BLaER1 treated with 17β-estradiol and CSF1 and Interleukin-3, amounts not matched to agents 10 nM and 100 nM (cell line): ENCODE measurements around the gene PTPRN2.
A peak's percentile ranks its signal among the peaks of the same experiment; 100 is the strongest.
"Not testable (repeated sequence)": the region's sequence is repeated elsewhere in the genome, so short reads cannot be mapped to it uniquely, and the experiment has no call there.

ENCODE experiments used
- H3K27ac ChIP-seq, 11 experiments: shearing (Covaris generic); formaldehyde crosslinking; 2 replicates each; pipeline ENCODE4 v1.8.1; 2022
- H3K27me3 ChIP-seq, 11 experiments: shearing (Covaris generic); formaldehyde crosslinking; 2 replicates each; pipeline ENCODE4 v1.8.1; 2022
- H3K36me3 ChIP-seq, 11 experiments: shearing (Covaris generic); formaldehyde crosslinking; 2 replicates each; pipeline ENCODE4 v1.8.1; 2022
- H3K4me1 ChIP-seq, 10 experiments: shearing (Covaris generic); formaldehyde crosslinking; 2 replicates each; pipeline ENCODE4 v1.8.1; 2022
- H3K4me2 ChIP-seq, 11 experiments: shearing (Covaris generic); formaldehyde crosslinking; 2 replicates each; pipeline ENCODE4 v1.8.1; 2022
- H3K4me3 ChIP-seq, 10 experiments: shearing (Covaris generic); formaldehyde crosslinking; 2 replicates each; pipeline ENCODE4 v1.8.1; 2022
- H3K9ac ChIP-seq, 11 experiments: shearing (Covaris generic); formaldehyde crosslinking; 2 replicates each; pipeline ENCODE4 v1.8.1; 2022
- H3K9me3 ChIP-seq, 11 experiments: shearing (Covaris generic); formaldehyde crosslinking; replicated peaks in 1 of 11; 2 replicates each; pipeline ENCODE4 v1.8.1; 2022
- H4K20me1 ChIP-seq, 11 experiments: shearing (Covaris generic); formaldehyde crosslinking; 2 replicates each; pipeline ENCODE4 v1.8.1; 2022
- Cebpa-rat ChIP-seq, 11 experiments: shearing (Covaris generic); IDR thresholded peaks; 2 replicates each; pipeline ENCODE4 v1.8.1; 2022

The PTPRN2 gene

DNA sequence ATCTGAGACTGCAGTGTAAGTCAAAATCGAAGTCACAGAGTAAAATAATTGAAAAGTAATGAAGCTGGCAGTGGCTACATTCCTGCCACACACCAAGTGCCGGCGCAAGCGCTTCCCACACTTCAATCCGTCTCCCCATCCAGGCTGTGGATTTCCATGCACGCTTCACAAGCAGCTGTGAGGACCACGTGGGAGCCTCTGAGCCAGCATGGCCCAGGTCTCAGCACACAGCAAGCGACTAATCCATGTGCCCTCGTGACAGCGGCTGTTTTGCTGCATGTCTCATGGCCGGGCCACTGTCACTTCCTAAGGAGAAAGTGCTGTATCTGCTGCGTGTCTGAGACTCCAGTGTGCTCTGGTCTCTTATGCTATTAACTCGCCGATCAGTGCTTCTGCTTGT is 683.9 kb downstream of the PTPRN2 start:
- H3K9ac ChIP-seq = no peak overlapping the region
- H3K4me1 ChIP-seq = peaks cover 13 to 35% (median 29%) of the 10 kb centered on the region in 10 experiments
- H3K27ac ChIP-seq = no peak overlapping the region
- no peak for TF ChIP-seq Cebpa-rat (IDR thresholded peaks at IDR 0.05)
- no peaks in the 10 kb centered on the region for H3K36me3 ChIP-seq
- 0 out of 22 replicates have a peak, but pooled peaks cover 0 to 4% (median 0%) of the 10 kb centered on the region in 11 experiments for H3K27me3 ChIP-seq
- H3K9me3 ChIP-seq = no peaks in the 10 kb centered on the region
- H4K20me1 ChIP-seq = peaks cover 0 to 3% (median 0%) of the 10 kb centered on the region in 11 experiments; a peak in 2 of 22 replicates
- H3K4me2 ChIP-seq = 0 out of 22 replicates have a peak overlapping the region, but pooled peaks of 2 of the 11 experiments have one; percentile 92 to 95
- H3K4me3 ChIP-seq = no peak overlapping the region

DNA sequence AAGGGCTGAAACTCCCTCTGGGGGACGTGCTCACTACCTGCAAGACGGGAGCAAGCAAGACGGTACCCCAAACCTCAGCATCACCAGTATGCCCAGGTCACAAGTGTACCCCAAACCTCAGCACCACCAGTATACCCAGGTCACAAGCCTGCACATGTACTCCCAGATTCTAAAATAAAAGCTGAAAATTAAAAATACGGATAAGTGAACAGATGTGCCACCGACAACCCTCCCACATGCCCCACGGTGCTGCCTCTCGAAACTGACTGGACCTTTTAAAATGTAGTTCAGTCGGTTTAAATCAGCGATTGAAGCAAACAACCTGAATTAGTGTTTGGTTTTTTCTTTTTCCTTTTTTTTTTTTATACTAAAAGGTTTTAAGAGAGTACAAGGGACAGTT is 684.3 kb downstream of the PTPRN2 start:
- peaks cover 13 to 35% (median 29%) of the 10 kb centered on the region in 10 experiments for H3K4me1 ChIP-seq
- TF ChIP-seq Cebpa-rat (IDR thresholded peaks at IDR 0.05) = no peak
- no peaks in the 10 kb centered on the region for H3K36me3 ChIP-seq
- no peak overlapping the region for H3K27ac ChIP-seq
- no peak overlapping the region for H3K9ac ChIP-seq
- peaks cover 0 to 3% (median 0%) of the 10 kb centered on the region in 11 experiments; a peak in 2 of 22 replicates for H4K20me1 ChIP-seq
- H3K4me2 ChIP-seq = no peak overlapping the region
- no peaks in the 10 kb centered on the region for H3K9me3 ChIP-seq
- no peak overlapping the region for H3K4me3 ChIP-seq
- H3K27me3 ChIP-seq = 0 out of 22 replicates have a peak, but pooled peaks cover 0 to 4% (median 0%) of the 10 kb centered on the region in 11 experiments

- not testable (repeated sequence) for H3K27me3 ChIP-seq, H3K36me3 ChIP-seq, H3K9me3 ChIP-seq, H3K9ac ChIP-seq, H4K20me1 ChIP-seq, H3K4me2 ChIP-seq, H3K4me3 ChIP-seq, H3K27ac ChIP-seq
- peaks cover 13 to 34% (median 29%) of the 10 kb centered on the region in 10 experiments for H3K4me1 ChIP-seq
These were observed 685.6 kb downstream of the PTPRN2 start for GRCh38 chr7:157901816-157902610.

DNA sequence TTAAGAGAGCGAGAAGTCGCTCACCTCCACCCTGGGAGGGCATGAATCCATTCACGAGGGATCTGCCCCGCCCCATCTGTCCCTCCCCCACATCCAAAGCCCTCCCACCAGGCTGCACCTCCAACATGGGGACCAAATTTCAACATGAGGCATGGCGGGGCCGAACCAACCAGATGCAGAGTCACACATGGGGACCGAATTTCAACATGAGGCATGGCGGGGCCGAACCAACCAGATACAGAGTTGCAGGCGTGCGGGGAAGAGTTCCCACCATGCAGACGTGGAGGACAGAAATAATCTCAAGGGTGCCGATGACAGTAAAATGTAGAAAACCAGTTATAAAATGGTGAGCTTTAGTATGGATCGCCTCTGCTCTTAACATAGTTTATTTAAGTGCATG is 686.5 kb downstream of the PTPRN2 start:
- Histone ChIP-seq H4K20me1 (peaks cover 0 to 3% (median 0%) of the 10 kb centered on the region in 11 experiments; a peak in 2 of 22 replicates), H3K36me3 (no peaks in the 10 kb centered on the region), H3K9ac (no peak overlapping the region), H3K27me3 (0 out of 22 replicates have a peak, but pooled peaks cover 0 to 4% (median 0%) of the 10 kb centered on the region in 11 experiments), H3K9me3 (no peaks in the 10 kb centered on the region), H3K4me3 (no peak overlapping the region), H3K4me2 (no peak overlapping the region), H3K4me1 (peaks cover 7 to 25% (median 21%) of the 10 kb centered on the region in 10 experiments), H3K27ac (no peak overlapping the region)
- no peak for TF ChIP-seq Cebpa-rat (IDR thresholded peaks at IDR 0.05)

- Histone ChIP-seq H4K20me1 (peaks cover 0 to 3% (median 0%) of the 10 kb centered on the region in 11 experiments; a peak in 2 of 22 replicates), H3K36me3 (no peaks in the 10 kb centered on the region), H3K27ac (no peak overlapping the region), H3K4me3 (no peak overlapping the region), H3K4me2 (no peak overlapping the region), H3K9me3 (no peaks in the 10 kb centered on the region), H3K4me1 (peaks cover 1 to 22% (median 15%) of the 10 kb centered on the region in 10 experiments; a peak in 18 of 20 replicates), H3K27me3 (0 out of 22 replicates have a peak, but pooled peaks cover 0 to 4% (median 0%) of the 10 kb centered on the region in 11 experiments), H3K9ac (no peak overlapping the region)
- no peak for TF ChIP-seq Cebpa-rat (IDR thresholded peaks at IDR 0.05)
These were observed 687.1 kb downstream of the PTPRN2 start for GRCh38 chr7:157900556-157900955.

DNA sequence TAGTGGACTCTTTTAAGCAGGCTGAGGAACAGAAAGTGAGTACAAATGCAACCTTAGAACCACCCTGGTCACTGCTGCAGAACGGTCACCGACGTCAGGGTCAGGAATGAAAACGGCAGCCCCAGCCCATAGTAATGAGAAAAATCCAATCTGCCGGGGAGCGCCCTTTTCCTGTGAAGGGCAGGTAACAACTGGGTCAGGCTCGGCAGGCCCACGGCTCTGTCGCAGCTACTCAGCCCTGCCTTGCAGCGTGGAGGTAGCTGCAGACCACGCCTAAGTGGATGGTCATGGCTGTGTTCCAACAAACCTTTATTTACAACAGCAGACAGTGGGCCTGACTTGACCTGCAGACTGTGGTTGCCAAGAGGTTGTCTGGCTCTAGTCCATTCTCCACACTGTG is 687.6 kb downstream of the PTPRN2 start:
- TF ChIP-seq Cebpa-rat (IDR thresholded peaks at IDR 0.05) = no peak
- no peak overlapping the region for H3K4me2 ChIP-seq
- no peaks in the 10 kb centered on the region for H3K9me3 ChIP-seq
- H3K27me3 ChIP-seq = 0 out of 22 replicates have a peak, but pooled peaks cover 0 to 2% (median 0%) of the 10 kb centered on the region in 11 experiments
- H4K20me1 ChIP-seq = peaks cover 0 to 3% (median 0%) of the 10 kb centered on the region in 11 experiments; a peak in 2 of 22 replicates
- H3K4me3 ChIP-seq = no peak overlapping the region
- H3K9ac ChIP-seq = no peak overlapping the region
- H3K4me1 ChIP-seq = peaks cover 0 to 19% (median 10%) of the 10 kb centered on the region in 10 experiments; a peak in 15 of 20 replicates
- H3K27ac ChIP-seq = no peak overlapping the region
- H3K36me3 ChIP-seq = no peaks in the 10 kb centered on the region

GRCh38 chr7:157898802-157899505 is 688.7 kb downstream of the PTPRN2 start:
- Histone ChIP-seq H4K20me1 (peaks cover 0 to 3% (median 0%) of the 10 kb centered on the region in 11 experiments; a peak in 1 of 22 replicates), H3K4me1 (peaks cover 0 to 15% (median 6%) of the 10 kb centered on the region in 10 experiments; a peak in 12 of 20 replicates), H3K9ac (no peak overlapping the region), H3K4me3 (no peak overlapping the region), H3K36me3 (no peaks in the 10 kb centered on the region), H3K27me3 (no peaks in the 10 kb centered on the region), H3K9me3 (no peaks in the 10 kb centered on the region), H3K4me2 (no peak overlapping the region), H3K27ac (no peak overlapping the region)
- TF ChIP-seq Cebpa-rat (IDR thresholded peaks at IDR 0.05) = peak in 4 of 11 experiments; percentile 44 to 80 (median 57); a peak in 7 of 22 replicates

- Histone ChIP-seq H4K20me1 (0 out of 22 replicates have a peak, but pooled peaks cover 0 to 3% (median 0%) of the 10 kb centered on the region in 11 experiments), H3K4me2 (no peak overlapping the region), H3K27ac (no peak overlapping the region), H3K9ac (no peak overlapping the region), H3K4me3 (no peak overlapping the region), H3K27me3 (no peaks in the 10 kb centered on the region), H3K9me3 (no peaks in the 10 kb centered on the region), H3K4me1 (peaks cover 0 to 17% (median 5%) of the 10 kb centered on the region in 10 experiments; a peak in 12 of 20 replicates), H3K36me3 (no peaks in the 10 kb centered on the region)
- TF ChIP-seq Cebpa-rat (IDR thresholded peaks at IDR 0.05) = no peak
These were observed 689.4 kb downstream of the PTPRN2 start for GRCh38 chr7:157898261-157898660.

GRCh38 chr7:157897681-157898080 is 689.9 kb downstream of the PTPRN2 start:
- H3K4me1 ChIP-seq = peaks cover 0 to 21% (median 5%) of the 10 kb centered on the region in 10 experiments; a peak in 12 of 20 replicates
- H3K27me3 ChIP-seq = no peaks in the 10 kb centered on the region
- no peaks in the 10 kb centered on the region for H3K9me3 ChIP-seq
- TF ChIP-seq Cebpa-rat (IDR thresholded peaks at IDR 0.05) = no peak
- H3K4me2 ChIP-seq = no peak overlapping the region
- 0 out of 22 replicates have a peak, but pooled peaks cover 0 to 3% (median 0%) of the 10 kb centered on the region in 11 experiments for H4K20me1 ChIP-seq
- H3K27ac ChIP-seq = no peak overlapping the region
- H3K36me3 ChIP-seq = no peaks in the 10 kb centered on the region
- no peak overlapping the region for H3K4me3 ChIP-seq
- no peak overlapping the region for H3K9ac ChIP-seq
